ENCODE results near the gene DGKH. TPM values are rescaled to one million over a fixed set of nuclear protein-coding genes. Genes with fewer than 3 reads are reported as not detected.

Gene DGKH
- total and polyA plus RNA-seq, 4 donors, result 0.88 to 32.8 (median 16.4) TPM

DNA sequence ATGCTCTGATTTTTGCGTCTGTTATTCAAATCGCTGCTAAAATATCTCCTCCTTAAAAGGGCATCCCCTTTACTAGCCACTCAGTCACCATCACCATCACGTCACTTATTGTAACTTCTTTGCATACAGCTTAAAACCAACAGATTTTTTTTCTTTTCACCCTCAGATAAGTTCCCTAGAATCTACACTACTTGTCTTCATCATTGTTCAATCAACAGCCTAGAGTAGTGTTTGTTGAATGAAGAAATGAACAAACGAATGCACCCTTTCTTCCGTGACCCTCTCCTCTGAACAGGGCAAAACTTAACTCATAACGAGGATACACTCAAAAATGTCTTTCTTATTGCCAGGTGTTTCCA lies 222.4 kb downstream of the DGKH start:
- no peaks in the 10 kb centered on the region for H3K9me3 ChIP-seq (ENCODE audit: control insufficient read depth, low read length)
- peaks cover 3 to 7% of the 10 kb centered on the region in 2 donors for H3K4me1 ChIP-seq (ENCODE audit: control insufficient read depth in 1 of 2, insufficient read depth in 2 of 2, low read length in 2 of 2)
- no peak for ATAC-seq (ENCODE audit: low FRiP score)
- no peaks in the 10 kb centered on the region for H3K36me3 ChIP-seq (ENCODE audit: control insufficient read depth in 1 of 2, insufficient read depth in 2 of 2, low read length in 1 of 2)
- no peak for DNase-seq
- WGBS, 2 donors, result 90% methylated on average over 6 of the region's 6 CpGs
- H3K27ac ChIP-seq (ENCODE audit: low read depth in 1 of 2, low read length in 2 of 2), result no peak overlapping the region
- peak overlapping the region in 1 of 2 donors; percentile 63 for H3K4me3 ChIP-seq (ENCODE audit: low read length in 2 of 2)
- intact Hi-C loops (cut with DNase I), result no loop called here
- H3K27me3 ChIP-seq (ENCODE audit: control insufficient read depth in 1 of 2, insufficient read depth in 2 of 2, low read length in 1 of 2), result no peaks in the 10 kb centered on the region

DNA sequence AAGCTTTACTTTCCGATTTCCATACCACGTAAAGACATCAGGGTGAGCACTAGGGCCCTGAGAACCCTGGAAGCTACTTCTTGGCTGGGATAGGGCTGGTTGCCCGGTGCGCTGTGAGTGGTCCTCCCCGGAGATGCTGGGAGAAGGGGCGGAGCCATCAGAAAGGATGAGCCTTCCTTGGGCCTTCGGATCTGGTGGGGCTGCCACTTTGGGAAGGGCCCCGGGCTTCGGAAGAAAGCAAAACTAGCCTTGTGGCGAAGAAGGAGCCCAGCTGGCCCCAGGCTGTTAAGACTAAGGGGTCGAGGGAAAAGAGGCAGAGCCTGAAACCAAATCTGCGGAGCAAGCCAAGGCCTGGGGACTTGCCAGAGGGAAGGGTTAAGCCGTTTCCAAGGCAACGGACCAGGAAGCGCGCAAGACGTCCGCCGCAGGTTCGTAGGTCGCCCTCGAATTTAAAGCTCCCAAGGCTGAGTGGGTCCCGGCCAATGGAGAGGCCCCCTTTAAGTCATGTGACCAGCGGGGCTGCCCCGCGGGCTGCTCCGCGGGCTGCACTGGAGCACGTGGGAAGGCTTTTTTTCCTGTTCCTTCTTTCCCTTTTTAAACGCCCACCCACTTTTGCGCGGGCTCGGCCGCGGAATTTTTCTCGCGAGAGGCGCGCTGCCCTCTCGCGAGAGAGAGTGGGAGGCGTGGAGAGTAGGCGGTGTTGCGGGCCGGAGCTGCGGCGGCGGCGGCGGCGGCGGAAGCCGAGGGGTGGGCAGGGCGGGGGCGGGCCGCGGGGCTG lies 223.1 kb downstream of the DGKH start:
- DNase-seq (peak; percentile 97), ATAC-seq (ENCODE audit: low FRiP score) (peak; percentile 98)
- H3K27me3 ChIP-seq (ENCODE audit: control insufficient read depth in 1 of 2, insufficient read depth in 2 of 2, low read length in 1 of 2), result no peaks in the 10 kb centered on the region
- intact Hi-C loops (cut with DNase I), result no loop called here
- H3K4me3 ChIP-seq (ENCODE audit: low read length in 2 of 2), result peak overlapping the region; percentile 63 to 81
- peaks cover 3 to 7% of the 10 kb centered on the region in 2 donors for H3K4me1 ChIP-seq (ENCODE audit: control insufficient read depth in 1 of 2, insufficient read depth in 2 of 2, low read length in 2 of 2)
- H3K9me3 ChIP-seq (ENCODE audit: control insufficient read depth, low read length), result no peaks in the 10 kb centered on the region
- 2% methylated on average over 43 to 57 of the region's 57 CpGs for WGBS, 2 donors
- peak overlapping the region in 1 of 2 donors; percentile 3 for H3K27ac ChIP-seq (ENCODE audit: low read depth in 1 of 2, low read length in 2 of 2)
- H3K36me3 ChIP-seq (ENCODE audit: control insufficient read depth in 1 of 2, insufficient read depth in 2 of 2, low read length in 1 of 2), result no peaks in the 10 kb centered on the region

DNA sequence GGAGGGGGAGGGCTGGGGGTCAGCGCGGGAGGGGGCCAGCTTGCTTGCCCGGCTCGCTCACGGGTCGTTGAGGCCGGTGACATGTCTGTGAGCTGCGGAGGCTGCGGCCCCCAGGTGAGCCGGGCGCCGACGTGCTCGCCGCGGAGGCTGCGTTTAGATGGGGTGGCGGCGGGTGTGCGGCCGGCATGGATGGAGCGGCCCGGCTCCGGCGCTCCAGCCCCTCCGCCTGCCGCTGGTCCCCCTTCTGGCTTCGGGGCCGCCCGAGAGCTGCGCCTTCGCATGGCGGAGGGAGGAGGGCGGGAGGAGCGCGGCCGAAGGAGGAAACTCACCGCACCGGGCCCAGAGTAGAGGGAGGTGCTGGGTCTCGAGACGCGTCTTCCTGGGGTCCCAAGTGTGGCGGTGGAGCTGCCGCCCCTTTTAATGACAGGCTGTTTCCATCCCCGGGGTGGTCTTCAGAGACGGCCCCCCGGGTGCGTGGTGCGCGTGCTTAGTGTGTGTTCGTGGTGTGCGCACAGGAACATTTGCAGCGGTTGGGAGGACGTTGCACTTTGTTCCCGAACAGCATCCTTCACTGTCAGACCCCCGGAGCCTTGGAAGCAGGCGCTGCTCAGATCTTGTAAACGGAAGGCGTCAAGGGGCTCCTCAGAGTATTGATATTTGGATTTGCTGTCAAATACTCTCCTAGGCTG lies 223.8 kb downstream of the DGKH start, which contains the start of gene AKAP11:
Gene AKAP11 (plus strand): TSS at position 38 of the 689 bp plus-strand sequence. CDS start 14,197 bp downstream, outside the sequence.
- 0% methylated on average over 31 to 59 of the region's 59 CpGs for WGBS, 2 donors
- intact Hi-C loops (cut with DNase I), result no loop called here
- peaks cover 3 to 7% of the 10 kb centered on the region in 2 donors for H3K4me1 ChIP-seq (ENCODE audit: control insufficient read depth in 1 of 2, insufficient read depth in 2 of 2, low read length in 2 of 2)

DNA sequence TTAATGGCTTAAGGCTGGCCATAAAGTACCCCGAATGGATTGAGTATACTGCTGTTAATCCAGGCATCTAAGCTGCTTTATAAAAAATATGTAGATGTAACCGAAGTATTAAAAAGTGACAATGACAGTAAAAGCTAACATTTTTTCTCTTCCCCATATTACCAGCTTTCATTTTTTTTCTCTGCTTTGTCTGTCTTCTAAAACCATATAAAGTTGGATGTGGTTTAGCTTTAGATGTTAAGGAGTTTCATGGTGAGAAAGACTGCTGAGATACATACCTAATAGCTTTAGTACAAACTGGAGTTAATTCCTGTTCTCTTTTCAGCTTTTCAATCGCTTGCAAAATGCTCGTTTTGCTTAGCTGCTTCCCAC lies 224.3 kb downstream of the DGKH start:
- ATAC-seq (ENCODE audit: low FRiP score) (no peak), DNase-seq (no peak)
- Histone ChIP-seq H3K27me3 (ENCODE audit: control insufficient read depth in 1 of 2, insufficient read depth in 2 of 2, low read length in 1 of 2) (no peaks in the 10 kb centered on the region), H3K27ac (ENCODE audit: low read depth in 1 of 2, low read length in 2 of 2) (peak overlapping the region in 1 of 2 donors; percentile 12), H3K36me3 (ENCODE audit: control insufficient read depth in 1 of 2, insufficient read depth in 2 of 2, low read length in 1 of 2) (no peaks in the 10 kb centered on the region), H3K4me1 (ENCODE audit: control insufficient read depth in 1 of 2, insufficient read depth in 2 of 2, low read length in 2 of 2) (peaks cover 3 to 7% of the 10 kb centered on the region in 2 donors), H3K4me3 (ENCODE audit: low read length in 2 of 2) (peak overlapping the region; percentile 56 to 81), H3K9me3 (ENCODE audit: control insufficient read depth, low read length) (no peaks in the 10 kb centered on the region)
- intact Hi-C loops (cut with DNase I), result no loop called here
- WGBS, 2 donors, result 0 to 2% methylated on average over 4 of the region's 4 CpGs

More for the DNA sequence above, 223.8 kb downstream of the DGKH start, which contains the start of gene AKAP11:
- no peaks in the 10 kb centered on the region for H3K9me3 ChIP-seq (ENCODE audit: control insufficient read depth, low read length)
- H3K27ac ChIP-seq (ENCODE audit: low read depth in 1 of 2, low read length in 2 of 2), result peak within 1 kb of the TSS; percentile 12 to 72
- H3K36me3 ChIP-seq (ENCODE audit: control insufficient read depth in 1 of 2, insufficient read depth in 2 of 2, low read length in 1 of 2), result no peaks in the 10 kb centered on the region
- peak within 1 kb of the TSS; percentile 63 to 81 for H3K4me3 ChIP-seq (ENCODE audit: low read length in 2 of 2)
- no peaks in the 10 kb centered on the region for H3K27me3 ChIP-seq (ENCODE audit: control insufficient read depth in 1 of 2, insufficient read depth in 2 of 2, low read length in 1 of 2)
- DNase-seq (peak; percentile 70 to 86), ATAC-seq (ENCODE audit: low FRiP score) (peak; percentile 61)

DNA sequence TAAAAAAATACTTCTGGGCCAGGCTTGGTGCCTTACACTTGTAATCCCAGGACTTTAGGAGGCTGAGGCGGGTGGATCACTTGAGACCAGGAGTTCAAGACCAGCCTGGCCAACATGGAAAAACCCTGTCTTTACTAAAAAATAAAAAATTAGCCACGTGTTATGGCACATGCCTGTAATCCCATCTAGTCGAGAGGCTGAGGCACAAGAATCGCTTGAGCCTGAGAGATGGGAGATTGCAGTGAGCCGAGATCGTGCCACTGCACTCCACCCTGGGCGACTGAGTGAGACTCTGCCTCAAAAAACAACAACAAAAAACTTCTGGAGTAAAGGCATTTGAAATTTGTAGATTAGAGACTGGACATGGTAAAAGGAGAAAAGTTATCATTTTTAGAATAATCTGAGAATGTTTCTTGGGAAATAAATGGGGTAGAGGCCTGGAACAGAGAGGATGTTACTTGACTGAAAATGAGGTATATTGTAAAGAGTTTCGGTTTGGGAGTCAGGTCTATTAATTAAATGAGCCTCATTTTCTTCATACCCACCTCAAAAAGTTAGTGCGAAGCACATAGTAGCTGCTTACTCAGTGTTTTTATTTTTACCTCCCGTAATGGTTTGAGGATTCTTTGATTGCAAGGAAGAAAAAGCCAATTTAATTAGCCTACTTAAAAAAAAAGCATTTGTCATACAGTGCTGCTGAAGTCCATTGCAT lies 226.1 kb downstream of the DGKH start:
- H3K27ac ChIP-seq (ENCODE audit: low read depth in 1 of 2, low read length in 2 of 2), result no peak overlapping the region
- WGBS, 2 donors, result 77 to 84% methylated on average over 10 of the region's 10 CpGs
- ATAC-seq (ENCODE audit: low FRiP score), result no peak

DNA sequence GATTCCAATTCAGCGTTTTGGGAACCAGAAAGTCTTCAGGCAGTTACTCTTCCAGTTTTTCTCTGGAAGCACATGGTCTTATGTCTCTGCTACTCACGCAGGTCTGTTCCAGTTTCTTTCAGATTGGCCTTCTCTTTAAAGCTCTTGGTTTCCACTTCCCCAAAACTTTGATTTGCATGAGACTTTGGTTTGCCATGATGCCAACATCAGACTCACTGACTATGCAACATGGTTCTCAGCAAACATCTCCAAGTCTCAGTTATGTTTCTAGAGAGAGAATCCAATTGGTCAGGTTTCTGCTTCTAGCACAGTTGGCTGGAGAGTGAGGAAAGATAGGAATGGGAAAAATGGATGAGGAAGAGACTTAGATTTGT lies 226.6 kb downstream of the DGKH start:
- Histone ChIP-seq H3K4me1 (ENCODE audit: control insufficient read depth in 1 of 2, insufficient read depth in 2 of 2, low read length in 2 of 2) (peaks cover 3 to 7% of the 10 kb centered on the region in 2 donors), H3K9me3 (ENCODE audit: control insufficient read depth, low read length) (no peaks in the 10 kb centered on the region), H3K27me3 (ENCODE audit: control insufficient read depth in 1 of 2, insufficient read depth in 2 of 2, low read length in 1 of 2) (no peaks in the 10 kb centered on the region), H3K36me3 (ENCODE audit: control insufficient read depth in 1 of 2, insufficient read depth in 2 of 2, low read length in 1 of 2) (no peaks in the 10 kb centered on the region), H3K27ac (ENCODE audit: low read depth in 1 of 2, low read length in 2 of 2) (no peak overlapping the region), H3K4me3 (ENCODE audit: low read length in 2 of 2) (no peak overlapping the region)
- intact Hi-C loops (cut with DNase I), result no loop called here
- ATAC-seq (ENCODE audit: low FRiP score), result no peak
- no peak for DNase-seq
- 80 to 91% methylated on average over 2 of the region's 2 CpGs for WGBS, 2 donors

More for the DNA sequence above, 226.1 kb downstream of the DGKH start:
- intact Hi-C loops (cut with DNase I), result no loop called here
- Histone ChIP-seq H3K4me3 (ENCODE audit: low read length in 2 of 2) (no peak overlapping the region), H3K36me3 (ENCODE audit: control insufficient read depth in 1 of 2, insufficient read depth in 2 of 2, low read length in 1 of 2) (no peaks in the 10 kb centered on the region), H3K4me1 (ENCODE audit: control insufficient read depth in 1 of 2, insufficient read depth in 2 of 2, low read length in 2 of 2) (peaks cover 3 to 7% of the 10 kb centered on the region in 2 donors), H3K27me3 (ENCODE audit: control insufficient read depth in 1 of 2, insufficient read depth in 2 of 2, low read length in 1 of 2) (no peaks in the 10 kb centered on the region), H3K9me3 (ENCODE audit: control insufficient read depth, low read length) (no peaks in the 10 kb centered on the region)
- DNase-seq, result no peak

DNA sequence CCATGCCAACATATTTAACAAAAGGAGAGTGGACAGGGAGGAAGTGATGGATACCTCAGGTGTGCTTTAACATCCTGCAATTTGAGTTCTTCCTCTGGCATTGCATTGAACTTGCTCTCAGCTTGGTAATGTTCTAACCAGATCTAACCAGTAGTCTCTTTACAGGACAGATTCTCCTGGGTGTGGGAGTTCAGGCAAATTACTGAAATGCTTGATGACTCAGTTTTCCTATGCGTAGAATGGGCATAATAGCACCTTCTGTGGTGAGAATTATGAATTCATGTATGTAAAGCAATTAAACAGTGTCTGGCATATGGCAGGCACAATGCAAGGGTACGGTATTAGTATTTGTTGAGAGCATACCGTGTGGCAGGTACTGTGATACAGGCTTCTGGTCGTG lies 227.1 kb downstream of the DGKH start:
- WGBS, 2 donors, result 96 to 99% methylated on average over 4 of the region's 4 CpGs
- ATAC-seq (ENCODE audit: low FRiP score), result no peak
- Histone ChIP-seq H3K4me3 (ENCODE audit: low read length in 2 of 2) (no peak overlapping the region), H3K4me1 (ENCODE audit: control insufficient read depth in 1 of 2, insufficient read depth in 2 of 2, low read length in 2 of 2) (peaks cover 3 to 7% of the 10 kb centered on the region in 2 donors), H3K9me3 (ENCODE audit: control insufficient read depth, low read length) (no peaks in the 10 kb centered on the region), H3K36me3 (ENCODE audit: control insufficient read depth in 1 of 2, insufficient read depth in 2 of 2, low read length in 1 of 2) (no peaks in the 10 kb centered on the region), H3K27me3 (ENCODE audit: control insufficient read depth in 1 of 2, insufficient read depth in 2 of 2, low read length in 1 of 2) (no peaks in the 10 kb centered on the region), H3K27ac (ENCODE audit: low read depth in 1 of 2, low read length in 2 of 2) (no peak overlapping the region)
- DNase-seq, result no peak
- intact Hi-C loops (cut with DNase I), result no loop called here

DNA sequence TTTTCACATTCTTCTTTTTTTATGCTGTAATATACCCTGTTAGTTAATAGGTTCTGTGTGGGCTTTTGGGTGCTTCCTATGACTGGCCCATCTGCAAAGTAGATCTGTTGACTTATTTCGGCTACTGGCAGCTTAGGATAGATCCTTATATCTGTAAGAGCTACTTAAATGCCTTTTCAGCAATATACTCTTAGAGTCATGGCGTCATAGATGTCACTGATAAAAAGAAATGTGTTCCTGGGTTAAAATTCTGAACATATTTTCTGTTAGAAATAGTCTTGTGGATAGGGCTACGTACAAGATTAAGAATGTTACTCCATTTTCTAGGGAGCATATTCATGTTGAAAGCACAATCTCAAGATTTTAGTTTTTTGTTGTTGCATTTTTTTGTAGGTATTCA lies 228.2 kb downstream of the DGKH start:
- 55 to 64% methylated on average over 3 of the region's 3 CpGs for WGBS, 2 donors
- ATAC-seq (ENCODE audit: low FRiP score), result no peak
- intact Hi-C loops (cut with DNase I), result no loop called here
- H3K9me3 ChIP-seq (ENCODE audit: control insufficient read depth, low read length), result no peaks in the 10 kb centered on the region
- H3K27me3 ChIP-seq (ENCODE audit: control insufficient read depth in 1 of 2, insufficient read depth in 2 of 2, low read length in 1 of 2), result no peaks in the 10 kb centered on the region
- H3K36me3 ChIP-seq (ENCODE audit: control insufficient read depth in 1 of 2, insufficient read depth in 2 of 2, low read length in 1 of 2), result no peaks in the 10 kb centered on the region
- no peak overlapping the region for H3K4me3 ChIP-seq (ENCODE audit: low read length in 2 of 2)
- peaks cover 3 to 7% of the 10 kb centered on the region in 2 donors for H3K4me1 ChIP-seq (ENCODE audit: control insufficient read depth in 1 of 2, insufficient read depth in 2 of 2, low read length in 2 of 2)
- DNase-seq, result no peak
- no peak overlapping the region for H3K27ac ChIP-seq (ENCODE audit: low read depth in 1 of 2, low read length in 2 of 2)
